Suprapubic skin (tissue), 4 donors: ENCODE results near the gene CRYBA2.

Experiments
- CTCF ChIP-seq, 2 donors: fragments of 200-600 bp in 1 of 2; fragments of 450-650 bp in 1 of 2; sonication (generic) in 1 of 2; IDR thresholded peaks; one replicate each; pipeline ENCODE4 v1.5.1; 2016 to 2019; ENCODE audit warnings: antibody characterized with exemption in 2 of 2, mild to moderate bottlenecking in 1 of 2, moderate library complexity in 1 of 2
- EP300 ChIP-seq: sonication (generic); formaldehyde crosslinking; IDR thresholded peaks from one replicate; pipeline ENCODE4 v1.6.1; 2017; ENCODE audit warnings: antibody characterized with exemption
- POLR2A ChIP-seq, 2 donors: fragments of 450-650 bp; IDR thresholded peaks; one replicate each; pipeline ENCODE4 v1.6.1; 2017; ENCODE audit warnings: antibody characterized with exemption in 2 of 2, mild to moderate bottlenecking in 2 of 2, moderate library complexity in 2 of 2
- POLR2AphosphoS5 ChIP-seq, 3 donors: sonication (generic); formaldehyde crosslinking; IDR thresholded peaks; one replicate each; pipeline ENCODE4 v1.6.1; 2017; ENCODE audit warnings: antibody characterized with exemption in 3 of 3

GRCh38 chr2:218983263-218983933 is 9.8 kb downstream of the CRYBA2 start:
- TF ChIP-seq POLR2A (IDR thresholded peaks at IDR 0.05) (no peak), CTCF (IDR thresholded peaks at IDR 0.05) (no peak), EP300 (no peak), POLR2AphosphoS5 (IDR thresholded peaks at IDR 0.05) (no peak)
